SK-N-SH (cell line): ENCODE measurements around the gene CREG1. TPM values are rescaled to one million over a fixed set of nuclear protein-coding genes. Genes with fewer than 3 reads are reported as not detected.

Source experiments
- CTCF ChIA-PET: fragments of 300-600, 350-600 bp; formaldehyde crosslinking; extraction: SDS; loops from one replicate; lab custom pipeline; 2021; lab: Yijun Ruan, JAX
- POLR2A ChIA-PET: fragments of 350-600 bp; sonication (Branson Sonifier 250); formaldehyde crosslinking; extraction: SDS; loops from one replicate; lab custom pipeline; 2020; ENCODE audit warnings: antibody characterized with exemption, inconsistent platforms; lab: Yijun Ruan, JAX
- DNase-seq: peaks from one replicate; pipeline ENCODE4 v3.0.0; 2012
- H2AFZ ChIP-seq: fragments of 200-600 bp; sonication (generic); 2 replicates; pipeline ENCODE4 v1.8.1; 2016; ENCODE audit warnings: antibody characterized with exemption, mild to moderate bottlenecking, low read depth
- H3F3A ChIP-seq: fragments of 200-600 bp; sonication (generic); replicated peaks from 2 replicates; pipeline ENCODE3; 2016; ENCODE audit warnings: antibody characterized with exemption, mild to moderate bottlenecking; ENCODE audit not compliant: insufficient read depth
- H3K27ac ChIP-seq, 2 experiments: fragments of 200-500 bp in 1 of 2; fragments of 200-600 bp in 1 of 2; sonication (Bioruptor generic) in 1 of 2; sonication (generic), shearing (Covaris generic) in 1 of 2; 2 replicates each; pipeline versions ENCODE4 v1.5.1 to v1.6.1; 2014 to 2016; ENCODE audit warnings: low read depth in 2 of 2, inconsistent platforms in 1 of 2, low read length in 1 of 2, mild to moderate bottlenecking in 1 of 2, mixed read lengths in 1 of 2
- H3K27me3 ChIP-seq: fragments of 200-600 bp; sonication (generic), shearing (Covaris generic); 2 replicates; pipeline ENCODE4 v1.6.1; 2016; ENCODE audit warnings: mixed run types; ENCODE audit not compliant: insufficient read depth
- H3K36me3 ChIP-seq, 2 experiments: fragments of 200-500 bp in 1 of 2; fragments of 200-600 bp in 1 of 2; sonication (Bioruptor generic) in 1 of 2; sonication (generic) in 1 of 2; replicated peaks in 1 of 2; 2 replicates each; pipeline versions ENCODE3 to v1.5.1; 2014 to 2016; ENCODE audit warnings: low read length in 1 of 2, mild to moderate bottlenecking in 1 of 2; ENCODE audit not compliant: insufficient read depth in 2 of 2, control insufficient read depth in 1 of 2
- H3K4me1 ChIP-seq, 2 experiments: fragments of 200-500 bp in 1 of 2; fragments of 200-600 bp in 1 of 2; sonication (Bioruptor generic) in 1 of 2; sonication (generic), shearing (Covaris generic) in 1 of 2; 2 replicates each; pipeline versions ENCODE4 v1.5.1 to v1.6.1; 2014 to 2016; ENCODE audit warnings: low read depth in 1 of 2, low read length in 1 of 2, mixed run types in 1 of 2; ENCODE audit not compliant: insufficient read depth in 2 of 2, control insufficient read depth in 1 of 2
- H3K4me2 ChIP-seq: fragments of 200-600 bp; sonication (generic), shearing (Covaris generic); 2 replicates; pipeline ENCODE4 v1.6.1; 2017; ENCODE audit warnings: mixed run types
- H3K4me3 ChIP-seq, 2 experiments: fragments of 200-500 bp in 1 of 2; fragments of 200-600 bp in 1 of 2; sonication (Bioruptor generic) in 1 of 2; sonication (generic), shearing (Covaris generic) in 1 of 2; 2 replicates each; pipeline versions ENCODE4 v1.5.1 to v1.8.1; 2014 to 2016; ENCODE audit warnings: low read depth in 2 of 2, inconsistent platforms in 1 of 2, low read length in 1 of 2, mild to moderate bottlenecking in 1 of 2, mixed read lengths in 1 of 2, moderate library complexity in 1 of 2
- H3K79me2 ChIP-seq: fragments of 200-600 bp; sonication (generic); 2 replicates; pipeline ENCODE4 v1.8.1; 2017; ENCODE audit warnings: mild to moderate bottlenecking; ENCODE audit not compliant: insufficient read depth
- H3K9ac ChIP-seq: fragments of 200-600 bp; sonication (generic); 2 replicates; pipeline ENCODE4 v1.6.1; 2017; ENCODE audit warnings: mixed run types
- H3K9me2 ChIP-seq: fragments of 200-600 bp; sonication (generic); 2 replicates; pipeline ENCODE4 v1.6.1; 2017; ENCODE audit warnings: mixed run types
- H3K9me3 ChIP-seq: fragments of 200-600 bp; sonication (generic); 2 replicates; pipeline ENCODE4 v1.6.1; 2017; ENCODE audit warnings: mixed run types, mild to moderate bottlenecking, moderate library complexity
- H4K20me1 ChIP-seq: fragments of 200-600 bp; sonication (generic); 2 replicates; pipeline ENCODE4 v1.6.1; 2017; ENCODE audit warnings: mild to moderate bottlenecking, mixed run types; ENCODE audit not compliant: insufficient read depth
- JUND ChIP-seq: IDR thresholded peaks from 2 replicates; pipeline ENCODE4 v1.4.0; 2012
- NFIC ChIP-seq: IDR thresholded peaks from 2 replicates; pipeline ENCODE4 v1.4.0; 2012; ENCODE audit warnings: borderline replicate concordance
- RCOR1 ChIP-seq: fragments of 150-350 bp; IDR thresholded peaks from 2 replicates; pipeline ENCODE4 v1.6.1; 2017; ENCODE audit warnings: antibody characterized with exemption, low read length
- WGBS: methylation state at CpG from one replicate; pipeline ENCODE4 v1.1.6; 2017; ENCODE audit warnings: low lambda C conversion rate; 5-methylcytosine and 5-hydroxymethylcytosine counted together
- polyA plus RNA-seq, 3 experiments: library from polyadenylated mRNA; depleted of rRNA; stranded (reverse); fragments of >200 nt; gene quantifications; 2 replicates each; pipeline ENCODE4 v1.2.3, GENCODE V29; 2012

Gene CREG1
- polyA plus RNA-seq, 1 of the 3 experiments (the other 2 are of a cell fraction) = 26.1 TPM

DNA sequence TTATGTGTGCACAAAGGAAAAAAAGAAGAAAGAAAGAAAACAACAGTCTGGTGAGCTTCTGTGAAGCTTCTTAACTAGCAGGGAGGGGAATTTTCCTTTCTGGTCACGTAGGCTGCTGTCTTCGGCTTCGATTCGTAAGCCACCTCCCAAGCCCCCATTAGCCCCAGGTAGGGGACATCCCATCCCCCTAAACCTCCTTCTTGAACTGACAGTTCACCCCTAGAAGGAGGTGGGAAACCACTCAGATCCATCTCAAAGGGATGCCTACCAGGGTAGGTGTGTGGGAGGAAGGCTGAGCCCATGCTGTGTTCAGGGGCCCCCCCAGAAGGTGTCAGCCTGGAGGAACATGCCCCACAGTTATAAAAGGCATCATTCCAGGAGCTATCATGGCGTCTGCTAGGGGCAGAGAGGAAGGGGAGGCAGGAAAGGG is 61.1 kb downstream of the CREG1 start (continued):
- TF ChIP-seq JUND = no peak

DNA sequence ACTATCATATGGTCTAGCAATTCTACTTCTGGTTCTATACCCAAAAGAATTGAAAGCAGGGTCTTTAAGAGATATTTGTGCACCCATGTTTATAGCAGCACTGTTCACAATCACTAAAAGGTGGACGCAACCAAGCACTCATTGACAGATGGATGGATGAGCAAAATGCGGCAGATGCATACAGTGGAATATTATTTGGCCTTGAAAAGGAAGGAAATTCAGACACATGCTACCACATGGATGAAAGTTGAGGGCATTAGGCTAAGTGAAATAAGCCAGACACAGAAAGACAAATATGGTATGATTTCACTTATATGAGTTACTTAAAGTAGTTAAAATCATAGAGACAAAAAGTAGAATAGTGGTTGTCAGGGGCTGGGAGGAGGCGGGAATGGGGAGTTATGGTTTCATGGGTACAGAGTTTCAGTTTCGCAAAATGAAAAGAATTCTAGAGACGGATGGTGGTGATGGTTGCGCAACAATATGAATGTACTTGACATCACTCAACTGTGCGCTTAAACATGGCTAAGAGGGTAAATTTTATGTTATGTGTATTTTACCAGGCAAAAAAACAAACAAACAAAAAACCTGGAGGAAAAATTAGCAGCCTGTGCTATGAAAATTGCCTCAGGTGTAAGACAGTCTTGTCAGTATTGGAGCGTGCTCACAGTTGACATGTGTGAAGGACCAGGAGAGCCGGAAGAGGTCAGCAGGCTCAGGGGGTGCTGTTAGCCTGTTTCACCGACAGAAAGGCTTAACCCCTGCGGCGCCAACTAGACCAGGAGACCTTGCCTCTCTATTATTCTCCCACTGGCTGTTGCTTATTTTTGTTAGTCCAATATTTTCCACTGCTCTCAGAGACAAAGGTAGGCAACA is 61.7 kb downstream of the CREG1 start:
- H3K4me1 ChIP-seq = no peaks in the 10 kb centered on the region
- H3K4me3 ChIP-seq = no peak overlapping the region
- no peak overlapping the region for H3K27ac ChIP-seq
- H3K36me3 ChIP-seq = no peaks in the 10 kb centered on the region
- no peak overlapping the region for H2AFZ ChIP-seq
- H3K9me3 ChIP-seq = no peaks in the 10 kb centered on the region
- no peak overlapping the region for H3K4me2 ChIP-seq
- H3K27me3 ChIP-seq = peaks cover 21% of the 10 kb centered on the region
- TF ChIP-seq RCOR1 (no peak), NFIC (no peak)
- no peaks in the 10 kb centered on the region for H3K9me2 ChIP-seq
- no peaks in the 10 kb centered on the region for H3K79me2 ChIP-seq
- ChIA-PET CTCF (no interaction called here), POLR2A (no interaction called here)
- no peak for DNase-seq
- no peaks in the 10 kb centered on the region for H3F3A ChIP-seq
- H4K20me1 ChIP-seq = no peaks in the 10 kb centered on the region
- H3K9ac ChIP-seq = no peak overlapping the region
- WGBS = 69% methylated on average over 12 of the region's 12 CpGs

Other genes starting within 250 kb of the CREG1 start
- 0.08 TPM in 1 of 2 replicates, not detected in the other for gene CD247, start 35.2 kb downstream of the CREG1 start, polyA plus RNA-seq (2012; rRNA removed)
- 0.02 and 0.03 TPM in 2 replicates for gene RCSD1, start 76.5 kb upstream of the CREG1 start, polyA plus RNA-seq (2012; rRNA removed)
- gene MPZL1, start 168.2 kb upstream of the CREG1 start, polyA plus RNA-seq (2012; rRNA removed) = 27.3 and 34.4 TPM in 2 replicates